Measurements from ENCODE around the gene CAPN11. TPM values are rescaled to one million over a fixed set of nuclear protein-coding genes. Genes with fewer than 3 reads are reported as not detected.
A peak's percentile ranks its signal among the peaks of the same experiment; 100 is the strongest.

The CAPN11 gene
- total and polyA plus RNA-seq, 2 experiments from 2014 or later = 1.1 to 1.7 TPM

GRCh38 chr6:44227148-44227793 lies 68.7 kb downstream of the CAPN11 start:
- H3K27ac Mint-ChIP-seq = no peak overlapping the region
- Histone ChIP-seq H3F3A (replicated peaks; ENCODE audit: low read depth) (peaks cover 19% of the 10 kb centered on the region), H3K4me1 (ENCODE audit: insufficient read depth) (peaks cover 36% of the 10 kb centered on the region), H4K20me1 (replicated peaks; ENCODE audit: insufficient read depth) (peaks cover 38% of the 10 kb centered on the region), H3K36me3 (ENCODE audit: insufficient read depth) (peaks cover under 1% of the 10 kb centered on the region; the same call in 1 of the 2 replicates), H3K79me2 (replicated peaks; ENCODE audit: insufficient read depth) (peaks cover 42% of the 10 kb centered on the region), H3K27ac (ENCODE audit: low read depth) (0 out of 2 replicates have a peak overlapping the region, but pooled peaks have one; percentile 55), H3K4me2 (no peak overlapping the region), H2AFZ (no peak overlapping the region), H3K9me2 (ENCODE audit: insufficient read depth) (no peaks in the 10 kb centered on the region), H3K4me3 (no peak overlapping the region), H3K27me3 (ENCODE audit: insufficient read depth) (no peaks in the 10 kb centered on the region)
- H3K9me3 Mint-ChIP-seq = no peaks in the 10 kb centered on the region; the same call in 2 of the 3 replicates
- H3K4me3 Mint-ChIP-seq = peak overlapping the region; percentile 21; the same call in 1 of the 3 replicates
- DNase-seq (ENCODE audit: low spot score) = peak; percentile 58
- ATAC-seq = peak; percentile 8
- peaks cover 35% of the 10 kb centered on the region for H3K27me3 Mint-ChIP-seq (ENCODE audit: insufficient read depth, low read depth, poor library complexity)
- H3K36me3 Mint-ChIP-seq (ENCODE audit: low read depth) = peaks cover 57% of the 10 kb centered on the region
- H3K4me1 Mint-ChIP-seq = peaks cover 54% of the 10 kb centered on the region
- TF ChIP-seq EZH2 (IDR thresholded peaks at IDR 0.05; ENCODE audit: low read depth, unreplicated experiment) = no peak
- no peak for TF ChIP-seq ETS1 (IDR thresholded peaks at IDR 0.05)

GRCh38 chr6:44228031-44228430 lies 69.4 kb downstream of the CAPN11 start:
- DNase-seq (ENCODE audit: low spot score) (no peak), ATAC-seq (no peak)
- Histone ChIP-seq H2AFZ (no peak overlapping the region), H3F3A (replicated peaks; ENCODE audit: low read depth) (peaks cover 15% of the 10 kb centered on the region), H3K9me2 (ENCODE audit: insufficient read depth) (no peaks in the 10 kb centered on the region), H3K27me3 (ENCODE audit: insufficient read depth) (no peaks in the 10 kb centered on the region), H3K36me3 (ENCODE audit: insufficient read depth) (peaks cover 4% of the 10 kb centered on the region; the same call in 1 of the 2 replicates), H4K20me1 (replicated peaks; ENCODE audit: insufficient read depth) (peaks cover 38% of the 10 kb centered on the region), H3K4me2 (no peak overlapping the region), H3K4me3 (no peak overlapping the region), H3K27ac (ENCODE audit: low read depth) (no peak overlapping the region), H3K79me2 (replicated peaks; ENCODE audit: insufficient read depth) (peaks cover 42% of the 10 kb centered on the region), H3K4me1 (ENCODE audit: insufficient read depth) (peaks cover 28% of the 10 kb centered on the region)
- Mint-ChIP-seq H3K27ac (peak overlapping the region; percentile 37; the same call in 1 of the 2 replicates), H3K4me3 (no peak overlapping the region), H3K9me3 (no peaks in the 10 kb centered on the region; the same call in 2 of the 3 replicates), H3K27me3 (ENCODE audit: insufficient read depth, low read depth, poor library complexity) (peaks cover 30% of the 10 kb centered on the region), H3K36me3 (ENCODE audit: low read depth) (peaks cover 63% of the 10 kb centered on the region), H3K4me1 (peaks cover 50% of the 10 kb centered on the region)
- no peak for TF ChIP-seq JUNB (IDR thresholded peaks at IDR 0.05; ENCODE audit: unreplicated experiment)
- no peak for TF ChIP-seq ZNF114 (CRISPR knock-in tag; IDR thresholded peaks at IDR 0.05)
- no peak for TF ChIP-seq REST (IDR thresholded peaks at IDR 0.05; ENCODE audit: unreplicated experiment)
- TF ChIP-seq EZH2 (IDR thresholded peaks at IDR 0.05; ENCODE audit: low read depth, unreplicated experiment) = no peak
- TF ChIP-seq, protein P1, sequence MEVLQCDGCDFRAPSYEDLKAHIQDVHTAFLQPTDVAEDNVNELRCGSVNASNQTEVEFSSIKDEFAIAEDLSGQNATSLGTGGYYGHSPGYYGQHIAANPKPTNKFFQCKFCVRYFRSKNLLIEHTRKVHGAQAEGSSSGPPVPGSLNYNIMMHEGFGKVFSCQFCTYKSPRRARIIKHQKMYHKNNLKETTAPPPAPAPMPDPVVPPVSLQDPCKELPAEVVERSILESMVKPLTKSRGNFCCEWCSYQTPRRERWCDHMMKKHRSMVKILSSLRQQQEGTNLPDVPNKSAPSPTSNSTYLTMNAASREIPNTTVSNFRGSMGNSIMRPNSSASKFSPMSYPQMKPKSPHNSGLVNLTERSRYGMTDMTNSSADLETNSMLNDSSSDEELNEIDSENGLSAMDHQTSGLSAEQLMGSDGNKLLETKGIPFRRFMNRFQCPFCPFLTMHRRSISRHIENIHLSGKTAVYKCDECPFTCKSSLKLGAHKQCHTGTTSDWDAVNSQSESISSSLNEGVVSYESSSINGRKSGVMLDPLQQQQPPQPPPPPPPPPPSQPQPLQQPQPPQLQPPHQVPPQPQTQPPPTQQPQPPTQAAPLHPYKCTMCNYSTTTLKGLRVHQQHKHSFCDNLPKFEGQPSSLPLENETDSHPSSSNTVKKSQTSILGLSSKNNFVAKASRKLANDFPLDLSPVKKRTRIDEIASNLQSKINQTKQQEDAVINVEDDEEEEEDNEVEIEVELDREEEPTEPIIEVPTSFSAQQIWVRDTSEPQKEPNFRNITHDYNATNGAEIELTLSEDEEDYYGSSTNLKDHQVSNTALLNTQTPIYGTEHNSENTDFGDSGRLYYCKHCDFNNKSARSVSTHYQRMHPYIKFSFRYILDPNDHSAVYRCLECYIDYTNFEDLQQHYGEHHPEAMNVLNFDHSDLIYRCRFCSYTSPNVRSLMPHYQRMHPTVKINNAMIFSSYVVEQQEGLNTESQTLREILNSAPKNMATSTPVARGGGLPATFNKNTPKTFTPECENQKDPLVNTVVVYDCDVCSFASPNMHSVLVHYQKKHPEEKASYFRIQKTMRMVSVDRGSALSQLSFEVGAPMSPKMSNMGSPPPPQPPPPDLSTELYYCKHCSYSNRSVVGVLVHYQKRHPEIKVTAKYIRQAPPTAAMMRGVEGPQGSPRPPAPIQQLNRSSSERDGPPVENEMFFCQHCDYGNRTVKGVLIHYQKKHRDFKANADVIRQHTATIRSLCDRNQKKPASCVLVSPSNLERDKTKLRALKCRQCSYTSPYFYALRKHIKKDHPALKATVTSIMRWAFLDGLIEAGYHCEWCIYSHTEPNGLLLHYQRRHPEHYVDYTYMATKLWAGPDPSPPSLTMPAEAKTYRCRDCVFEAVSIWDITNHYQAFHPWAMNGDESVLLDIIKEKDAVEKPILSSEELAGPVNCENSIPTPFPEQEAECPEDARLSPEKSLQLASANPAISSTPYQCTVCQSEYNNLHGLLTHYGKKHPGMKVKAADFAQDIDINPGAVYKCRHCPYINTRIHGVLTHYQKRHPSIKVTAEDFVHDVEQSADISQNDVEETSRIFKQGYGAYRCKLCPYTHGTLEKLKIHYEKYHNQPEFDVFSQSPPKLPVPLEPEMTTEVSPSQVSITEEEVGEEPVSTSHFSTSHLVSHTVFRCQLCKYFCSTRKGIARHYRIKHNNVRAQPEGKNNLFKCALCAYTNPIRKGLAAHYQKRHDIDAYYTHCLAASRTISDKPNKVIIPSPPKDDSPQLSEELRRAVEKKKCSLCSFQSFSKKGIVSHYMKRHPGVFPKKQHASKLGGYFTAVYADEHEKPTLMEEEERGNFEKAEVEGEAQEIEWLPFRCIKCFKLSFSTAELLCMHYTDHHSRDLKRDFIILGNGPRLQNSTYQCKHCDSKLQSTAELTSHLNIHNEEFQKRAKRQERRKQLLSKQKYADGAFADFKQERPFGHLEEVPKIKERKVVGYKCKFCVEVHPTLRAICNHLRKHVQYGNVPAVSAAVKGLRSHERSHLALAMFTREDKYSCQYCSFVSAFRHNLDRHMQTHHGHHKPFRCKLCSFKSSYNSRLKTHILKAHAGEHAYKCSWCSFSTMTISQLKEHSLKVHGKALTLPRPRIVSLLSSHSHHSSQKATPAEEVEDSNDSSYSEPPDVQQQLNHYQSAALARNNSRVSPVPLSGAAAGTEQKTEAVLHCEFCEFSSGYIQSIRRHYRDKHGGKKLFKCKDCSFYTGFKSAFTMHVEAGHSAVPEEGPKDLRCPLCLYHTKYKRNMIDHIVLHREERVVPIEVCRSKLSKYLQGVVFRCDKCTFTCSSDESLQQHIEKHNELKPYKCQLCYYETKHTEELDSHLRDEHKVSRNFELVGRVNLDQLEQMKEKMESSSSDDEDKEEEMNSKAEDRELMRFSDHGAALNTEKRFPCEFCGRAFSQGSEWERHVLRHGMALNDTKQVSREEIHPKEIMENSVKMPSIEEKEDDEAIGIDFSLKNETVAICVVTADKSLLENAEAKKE (CRISPR knock-in tag; IDR thresholded peaks at IDR 0.05) = no peak
- TF ChIP-seq, protein P2, sequence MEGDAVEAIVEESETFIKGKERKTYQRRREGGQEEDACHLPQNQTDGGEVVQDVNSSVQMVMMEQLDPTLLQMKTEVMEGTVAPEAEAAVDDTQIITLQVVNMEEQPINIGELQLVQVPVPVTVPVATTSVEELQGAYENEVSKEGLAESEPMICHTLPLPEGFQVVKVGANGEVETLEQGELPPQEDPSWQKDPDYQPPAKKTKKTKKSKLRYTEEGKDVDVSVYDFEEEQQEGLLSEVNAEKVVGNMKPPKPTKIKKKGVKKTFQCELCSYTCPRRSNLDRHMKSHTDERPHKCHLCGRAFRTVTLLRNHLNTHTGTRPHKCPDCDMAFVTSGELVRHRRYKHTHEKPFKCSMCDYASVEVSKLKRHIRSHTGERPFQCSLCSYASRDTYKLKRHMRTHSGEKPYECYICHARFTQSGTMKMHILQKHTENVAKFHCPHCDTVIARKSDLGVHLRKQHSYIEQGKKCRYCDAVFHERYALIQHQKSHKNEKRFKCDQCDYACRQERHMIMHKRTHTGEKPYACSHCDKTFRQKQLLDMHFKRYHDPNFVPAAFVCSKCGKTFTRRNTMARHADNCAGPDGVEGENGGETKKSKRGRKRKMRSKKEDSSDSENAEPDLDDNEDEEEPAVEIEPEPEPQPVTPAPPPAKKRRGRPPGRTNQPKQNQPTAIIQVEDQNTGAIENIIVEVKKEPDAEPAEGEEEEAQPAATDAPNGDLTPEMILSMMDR (conservative IDR thresholded peaks at IDR 0.05; ENCODE audit: low read depth in 2 of 2) = no peak

Data from GM23338 (cell line).